GM23338 (cell line): ENCODE measurements around the gene KCND2. TPM values are rescaled to one million over a fixed set of nuclear protein-coding genes. Genes with fewer than 3 reads are reported as not detected.

Source experiments
- ATAC-seq: fragments of 200-7000 bp; cut with Tn5 transposase; 3 replicates; pipeline ENCODE4 v1.9.1; 2020
- DNase-seq: peaks from one replicate; pipeline ENCODE4 v3.0.0-alpha.2; 2015; ENCODE audit warnings: low spot score
- H2AFZ ChIP-seq: fragments of 200-600 bp; sonication (generic); 2 replicates; pipeline ENCODE4 v1.8.0; 2016; ENCODE audit warnings: antibody characterized with exemption, mild to moderate bottlenecking, moderate library complexity
- H3F3A ChIP-seq: fragments of 200-600 bp; sonication (generic); replicated peaks from 2 replicates; pipeline ENCODE4 v1.8.0; 2017; ENCODE audit warnings: antibody characterized with exemption, mixed run types, low read depth
- H3K27ac ChIP-seq: fragments of 200-600 bp; sonication (generic); 2 replicates; pipeline ENCODE4 v1.6.1; 2016; ENCODE audit warnings: low read depth
- H3K27me3 ChIP-seq: fragments of 200-600 bp; sonication (generic); 2 replicates; pipeline ENCODE4 v1.8.0; 2016; ENCODE audit warnings: mild to moderate bottlenecking, mixed run types, moderate library complexity; ENCODE audit not compliant: insufficient read depth
- H3K36me3 ChIP-seq: fragments of 200-600 bp; sonication (generic); 2 replicates; pipeline ENCODE4 v1.8.0; 2016; ENCODE audit warnings: mild to moderate bottlenecking; ENCODE audit not compliant: insufficient read depth
- H3K4me1 ChIP-seq: fragments of 200-600 bp; sonication (generic); 2 replicates; pipeline ENCODE4 v1.8.0; 2016; ENCODE audit warnings: mild to moderate bottlenecking, moderate library complexity; ENCODE audit not compliant: insufficient read depth
- H3K4me2 ChIP-seq: fragments of 200-600 bp; sonication (generic); 2 replicates; pipeline ENCODE4 v1.7.1; 2017; ENCODE audit warnings: mixed run types
- H3K4me3 ChIP-seq: fragments of 200-600 bp; sonication (generic); 2 replicates; pipeline ENCODE4 v1.6.1; 2016; ENCODE audit warnings: mixed run types
- H3K79me2 ChIP-seq: fragments of 200-600 bp; sonication (generic); replicated peaks from 2 replicates; pipeline ENCODE4 v1.8.0; 2017; ENCODE audit warnings: mild to moderate bottlenecking; ENCODE audit not compliant: insufficient read depth
- H3K9me2 ChIP-seq: fragments of 200-600 bp; sonication (generic); 2 replicates; pipeline ENCODE4 v1.8.0; 2017; ENCODE audit not compliant: insufficient read depth
- H4K20me1 ChIP-seq: fragments of 200-600 bp; sonication (generic); replicated peaks from 2 replicates; pipeline ENCODE4 v1.8.0; 2017; ENCODE audit warnings: mild to moderate bottlenecking; ENCODE audit not compliant: insufficient read depth
- H3K27ac Mint-ChIP-seq: 2 replicates; pipeline ENCODE4 v1.8.0; 2020; ENCODE audit warnings: inconsistent platforms, mild to moderate bottlenecking, moderate library complexity, mixed read lengths
- H3K27me3 Mint-ChIP-seq: 3 replicates; pipeline ENCODE4 v1.8.0; 2022; ENCODE audit warnings: low read depth, mild to moderate bottlenecking, moderate library complexity, mixed read lengths, inconsistent platforms; ENCODE audit not compliant: insufficient read depth, poor library complexity
- H3K36me3 Mint-ChIP-seq: 3 replicates; pipeline ENCODE4 v1.8.0; 2021; ENCODE audit warnings: low read depth, mild to moderate bottlenecking, inconsistent platforms, moderate library complexity, mixed read lengths
- H3K4me1 Mint-ChIP-seq: 3 replicates; pipeline ENCODE4 v1.8.0; 2020; ENCODE audit warnings: mild to moderate bottlenecking, inconsistent platforms, mixed read lengths
- H3K4me3 Mint-ChIP-seq: 3 replicates; pipeline ENCODE4 v1.8.0; 2021; ENCODE audit warnings: moderate library complexity, mild to moderate bottlenecking, inconsistent platforms, mixed read lengths
- H3K9me3 Mint-ChIP-seq: 3 replicates; pipeline ENCODE4 v1.8.0; 2020; ENCODE audit warnings: moderate library complexity, mild to moderate bottlenecking, inconsistent platforms, mixed read lengths
- CREB1 ChIP-seq: fragments of 250-450 bp; sonication (Bioruptor Pico); IDR thresholded peaks from 2 replicates; pipeline ENCODE4 v1.5.0; 2020; ENCODE audit warnings: low read depth, mild to moderate bottlenecking, moderate library complexity
- EZH2 ChIP-seq: fragments of 200-600 bp; sonication (generic); IDR thresholded peaks from one replicate; pipeline ENCODE4 v1.8.0; 2017; ENCODE audit warnings: antibody characterized with exemption, mild to moderate bottlenecking, low read depth; ENCODE audit not compliant: unreplicated experiment
- EZH2phosphoT487 ChIP-seq: fragments of 200-600 bp; sonication (generic); IDR thresholded peaks from one replicate; pipeline ENCODE4 v1.8.1; 2018; ENCODE audit warnings: antibody characterized with exemption; ENCODE audit not compliant: unreplicated experiment
- JUNB ChIP-seq: IDR thresholded peaks from one replicate; pipeline ENCODE4 v1.6.1; 2016; ENCODE audit warnings: antibody characterized with exemption; ENCODE audit not compliant: unreplicated experiment
- NANOG ChIP-seq: IDR thresholded peaks from 2 replicates; pipeline ENCODE4 v1.6.1; 2016; ENCODE audit warnings: antibody characterized with exemption, borderline replicate concordance
- STAT1 ChIP-seq: IDR thresholded peaks from one replicate; pipeline ENCODE4 v1.6.1; 2016; ENCODE audit warnings: antibody characterized with exemption; ENCODE audit not compliant: unreplicated experiment
- ZNF331 ChIP-seq: fragments of 250-450 bp; sonication (Bioruptor Pico); IDR thresholded peaks from 2 replicates; pipeline ENCODE4 v1.5.0; 2020; ENCODE audit warnings: low read depth, mild to moderate bottlenecking, moderate library complexity
- polyA plus RNA-seq: library from polyadenylated mRNA; unstranded; fragments of >200 nt; fragmentation: Nextera tagmentation; extraction: Ambion mirVana; gene quantifications from 2 replicates; pipeline ENCODE4 v1.2.1, GENCODE V29; 2016
- total RNA-seq: library from RNA; depleted of rRNA; stranded (reverse); fragments of >200 nt; shearing (Covaris generic); gene quantifications from 2 replicates; pipeline ENCODE4 v1.2.3, GENCODE V29; 2014
- TF ChIP-seq, protein P1 (sequence below): fragments of 250-450 bp; sonication (Bioruptor Pico); IDR thresholded peaks from 2 replicates; pipeline ENCODE4 v1.5.0; 2020; ENCODE audit warnings: mild to moderate bottlenecking, moderate library complexity
- TF ChIP-seq, protein P2 (sequence below), 2 experiments: fragments of 200-600 bp in 1 of 2; sonication (generic) in 1 of 2; conservative IDR thresholded peaks; 2 replicates each; pipeline versions ENCODE4 v1.5.1 to v1.6.1; 2016 to 2017; ENCODE audit warnings: antibody characterized with exemption in 2 of 2, low read depth in 2 of 2, mild to moderate bottlenecking in 2 of 2, moderate library complexity in 1 of 2

The KCND2 gene
- total and polyA plus RNA-seq, 2 experiments from 2014 or later, result 7.1 to 15.6 TPM

GRCh38 chr7:120760851-120761250 is 487.9 kb downstream of the KCND2 start (continued):
- TF ChIP-seq, protein P1, sequence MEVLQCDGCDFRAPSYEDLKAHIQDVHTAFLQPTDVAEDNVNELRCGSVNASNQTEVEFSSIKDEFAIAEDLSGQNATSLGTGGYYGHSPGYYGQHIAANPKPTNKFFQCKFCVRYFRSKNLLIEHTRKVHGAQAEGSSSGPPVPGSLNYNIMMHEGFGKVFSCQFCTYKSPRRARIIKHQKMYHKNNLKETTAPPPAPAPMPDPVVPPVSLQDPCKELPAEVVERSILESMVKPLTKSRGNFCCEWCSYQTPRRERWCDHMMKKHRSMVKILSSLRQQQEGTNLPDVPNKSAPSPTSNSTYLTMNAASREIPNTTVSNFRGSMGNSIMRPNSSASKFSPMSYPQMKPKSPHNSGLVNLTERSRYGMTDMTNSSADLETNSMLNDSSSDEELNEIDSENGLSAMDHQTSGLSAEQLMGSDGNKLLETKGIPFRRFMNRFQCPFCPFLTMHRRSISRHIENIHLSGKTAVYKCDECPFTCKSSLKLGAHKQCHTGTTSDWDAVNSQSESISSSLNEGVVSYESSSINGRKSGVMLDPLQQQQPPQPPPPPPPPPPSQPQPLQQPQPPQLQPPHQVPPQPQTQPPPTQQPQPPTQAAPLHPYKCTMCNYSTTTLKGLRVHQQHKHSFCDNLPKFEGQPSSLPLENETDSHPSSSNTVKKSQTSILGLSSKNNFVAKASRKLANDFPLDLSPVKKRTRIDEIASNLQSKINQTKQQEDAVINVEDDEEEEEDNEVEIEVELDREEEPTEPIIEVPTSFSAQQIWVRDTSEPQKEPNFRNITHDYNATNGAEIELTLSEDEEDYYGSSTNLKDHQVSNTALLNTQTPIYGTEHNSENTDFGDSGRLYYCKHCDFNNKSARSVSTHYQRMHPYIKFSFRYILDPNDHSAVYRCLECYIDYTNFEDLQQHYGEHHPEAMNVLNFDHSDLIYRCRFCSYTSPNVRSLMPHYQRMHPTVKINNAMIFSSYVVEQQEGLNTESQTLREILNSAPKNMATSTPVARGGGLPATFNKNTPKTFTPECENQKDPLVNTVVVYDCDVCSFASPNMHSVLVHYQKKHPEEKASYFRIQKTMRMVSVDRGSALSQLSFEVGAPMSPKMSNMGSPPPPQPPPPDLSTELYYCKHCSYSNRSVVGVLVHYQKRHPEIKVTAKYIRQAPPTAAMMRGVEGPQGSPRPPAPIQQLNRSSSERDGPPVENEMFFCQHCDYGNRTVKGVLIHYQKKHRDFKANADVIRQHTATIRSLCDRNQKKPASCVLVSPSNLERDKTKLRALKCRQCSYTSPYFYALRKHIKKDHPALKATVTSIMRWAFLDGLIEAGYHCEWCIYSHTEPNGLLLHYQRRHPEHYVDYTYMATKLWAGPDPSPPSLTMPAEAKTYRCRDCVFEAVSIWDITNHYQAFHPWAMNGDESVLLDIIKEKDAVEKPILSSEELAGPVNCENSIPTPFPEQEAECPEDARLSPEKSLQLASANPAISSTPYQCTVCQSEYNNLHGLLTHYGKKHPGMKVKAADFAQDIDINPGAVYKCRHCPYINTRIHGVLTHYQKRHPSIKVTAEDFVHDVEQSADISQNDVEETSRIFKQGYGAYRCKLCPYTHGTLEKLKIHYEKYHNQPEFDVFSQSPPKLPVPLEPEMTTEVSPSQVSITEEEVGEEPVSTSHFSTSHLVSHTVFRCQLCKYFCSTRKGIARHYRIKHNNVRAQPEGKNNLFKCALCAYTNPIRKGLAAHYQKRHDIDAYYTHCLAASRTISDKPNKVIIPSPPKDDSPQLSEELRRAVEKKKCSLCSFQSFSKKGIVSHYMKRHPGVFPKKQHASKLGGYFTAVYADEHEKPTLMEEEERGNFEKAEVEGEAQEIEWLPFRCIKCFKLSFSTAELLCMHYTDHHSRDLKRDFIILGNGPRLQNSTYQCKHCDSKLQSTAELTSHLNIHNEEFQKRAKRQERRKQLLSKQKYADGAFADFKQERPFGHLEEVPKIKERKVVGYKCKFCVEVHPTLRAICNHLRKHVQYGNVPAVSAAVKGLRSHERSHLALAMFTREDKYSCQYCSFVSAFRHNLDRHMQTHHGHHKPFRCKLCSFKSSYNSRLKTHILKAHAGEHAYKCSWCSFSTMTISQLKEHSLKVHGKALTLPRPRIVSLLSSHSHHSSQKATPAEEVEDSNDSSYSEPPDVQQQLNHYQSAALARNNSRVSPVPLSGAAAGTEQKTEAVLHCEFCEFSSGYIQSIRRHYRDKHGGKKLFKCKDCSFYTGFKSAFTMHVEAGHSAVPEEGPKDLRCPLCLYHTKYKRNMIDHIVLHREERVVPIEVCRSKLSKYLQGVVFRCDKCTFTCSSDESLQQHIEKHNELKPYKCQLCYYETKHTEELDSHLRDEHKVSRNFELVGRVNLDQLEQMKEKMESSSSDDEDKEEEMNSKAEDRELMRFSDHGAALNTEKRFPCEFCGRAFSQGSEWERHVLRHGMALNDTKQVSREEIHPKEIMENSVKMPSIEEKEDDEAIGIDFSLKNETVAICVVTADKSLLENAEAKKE (CRISPR knock-in tag), result no peak
- no peak for TF ChIP-seq ZNF331 (CRISPR knock-in tag)
- no peak for TF ChIP-seq STAT1
- TF ChIP-seq EZH2, result no peak
- TF ChIP-seq JUNB, result no peak
- TF ChIP-seq CREB1, result no peak
- no peak for TF ChIP-seq NANOG

DNA sequence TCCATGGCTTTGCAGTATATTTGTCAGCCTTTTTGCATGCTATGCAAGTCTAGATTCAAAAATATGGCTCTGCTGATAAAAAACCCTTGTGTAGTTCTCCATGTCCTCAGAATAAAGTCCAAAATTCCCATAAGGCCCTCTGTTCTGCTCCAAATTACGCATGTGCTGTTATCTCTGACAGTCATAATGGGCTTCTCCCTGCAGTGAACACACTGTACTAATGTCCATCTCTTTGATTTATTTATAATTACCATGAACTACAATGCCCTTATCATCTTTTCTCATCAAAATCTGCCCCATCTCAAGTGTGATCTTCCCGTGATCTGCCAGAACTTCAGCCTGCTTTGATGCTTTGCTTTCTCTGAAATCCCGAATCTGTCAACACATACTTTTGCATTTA is 497.2 kb downstream of the KCND2 start:
- Histone ChIP-seq H4K20me1 (no peaks in the 10 kb centered on the region), H3K27ac (no peak overlapping the region), H3K4me2 (no peak overlapping the region), H3K36me3 (no peaks in the 10 kb centered on the region), H3K9me2 (0 out of 2 replicates have a peak, but pooled peaks cover 5% of the 10 kb centered on the region), H3K79me2 (no peaks in the 10 kb centered on the region), H3K4me3 (no peak overlapping the region), H3K4me1 (peaks cover 6% of the 10 kb centered on the region; the same call in 1 of the 2 replicates), H3F3A (no peaks in the 10 kb centered on the region), H2AFZ (no peak overlapping the region), H3K27me3 (no peaks in the 10 kb centered on the region)
- Mint-ChIP-seq H3K27me3 (no peaks in the 10 kb centered on the region), H3K9me3 (no peaks in the 10 kb centered on the region), H3K27ac (no peak overlapping the region), H3K4me1 (peaks cover 11% of the 10 kb centered on the region), H3K4me3 (no peak overlapping the region), H3K36me3 (no peaks in the 10 kb centered on the region)
- ATAC-seq (no peak), DNase-seq (no peak)
- TF ChIP-seq ZNF331 (CRISPR knock-in tag) (no peak), CREB1 (no peak), STAT1 (no peak), NANOG (no peak), EZH2phosphoT487 (no peak)
- TF ChIP-seq, protein P2, sequence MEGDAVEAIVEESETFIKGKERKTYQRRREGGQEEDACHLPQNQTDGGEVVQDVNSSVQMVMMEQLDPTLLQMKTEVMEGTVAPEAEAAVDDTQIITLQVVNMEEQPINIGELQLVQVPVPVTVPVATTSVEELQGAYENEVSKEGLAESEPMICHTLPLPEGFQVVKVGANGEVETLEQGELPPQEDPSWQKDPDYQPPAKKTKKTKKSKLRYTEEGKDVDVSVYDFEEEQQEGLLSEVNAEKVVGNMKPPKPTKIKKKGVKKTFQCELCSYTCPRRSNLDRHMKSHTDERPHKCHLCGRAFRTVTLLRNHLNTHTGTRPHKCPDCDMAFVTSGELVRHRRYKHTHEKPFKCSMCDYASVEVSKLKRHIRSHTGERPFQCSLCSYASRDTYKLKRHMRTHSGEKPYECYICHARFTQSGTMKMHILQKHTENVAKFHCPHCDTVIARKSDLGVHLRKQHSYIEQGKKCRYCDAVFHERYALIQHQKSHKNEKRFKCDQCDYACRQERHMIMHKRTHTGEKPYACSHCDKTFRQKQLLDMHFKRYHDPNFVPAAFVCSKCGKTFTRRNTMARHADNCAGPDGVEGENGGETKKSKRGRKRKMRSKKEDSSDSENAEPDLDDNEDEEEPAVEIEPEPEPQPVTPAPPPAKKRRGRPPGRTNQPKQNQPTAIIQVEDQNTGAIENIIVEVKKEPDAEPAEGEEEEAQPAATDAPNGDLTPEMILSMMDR (conservative IDR thresholded peaks at IDR 0.05; ENCODE audit: low read depth in 2 of 2), result no peak
